Measurements from ENCODE around the gene NTNG2. TPM values are rescaled to one million over a fixed set of nuclear protein-coding genes. Genes with fewer than 3 reads are reported as not detected.

Gene NTNG2
- total RNA-seq, 2 experiments from 2014 or later: 1.8 to 2.0 TPM

- Mint-ChIP-seq H3K4me1 (no peaks in the 10 kb centered on the region), H3K36me3 (ENCODE audit: low read depth) (no peaks in the 10 kb centered on the region), H3K9me3 (ENCODE audit: low read depth) (no peaks in the 10 kb centered on the region), H3K27me3 (peaks cover 16% of the 10 kb centered on the region), H3K27ac (no peak overlapping the region), H3K4me3 (no peak overlapping the region)
- DNase-seq: no peak
- no peak for ATAC-seq
- ChIA-PET POLR2A (no interaction called here), CTCF (interaction anchor here (0.6 to 5.9 kb wide), 3 partner anchors 63 to 971 kb away, joined by 3 to 76 read pairs (median 11); no protein-coding TSS in a partner anchor)
- intact Hi-C loops (cut with DNase I, micrococcal nuclease): no loop called here
These were observed 10.3 kb downstream of the NTNG2 start for GRCh38 chr9:132172185-132172584.

- H3K27ac Mint-ChIP-seq: no peak overlapping the region
- H3K36me3 Mint-ChIP-seq (ENCODE audit: low read depth): no peaks in the 10 kb centered on the region
- no peaks in the 10 kb centered on the region for H3K4me1 Mint-ChIP-seq
- ATAC-seq: no peak
- CTCF ChIA-PET: no interaction called here
- H3K9me3 Mint-ChIP-seq (ENCODE audit: low read depth): no peaks in the 10 kb centered on the region
- intact Hi-C loops (cut with DNase I, micrococcal nuclease): no loop called here
- DNase-seq: no peak
- H3K27me3 Mint-ChIP-seq: peaks cover 5% of the 10 kb centered on the region
- POLR2A ChIA-PET: interaction anchor here (0.6 kb wide), 1 partner anchor 109 kb away, joined by 4 read pairs; no protein-coding TSS in a partner anchor
- H3K4me3 Mint-ChIP-seq: no peak overlapping the region
These were observed 13.6 kb downstream of the NTNG2 start for GRCh38 chr9:132175431-132175830.

GRCh38 chr9:132176338-132176737 is 14.5 kb downstream of the NTNG2 start:
- Mint-ChIP-seq H3K27ac (no peak overlapping the region), H3K9me3 (ENCODE audit: low read depth) (no peaks in the 10 kb centered on the region), H3K27me3 (peaks cover 2% of the 10 kb centered on the region), H3K4me3 (no peak overlapping the region), H3K36me3 (ENCODE audit: low read depth) (no peaks in the 10 kb centered on the region), H3K4me1 (no peaks in the 10 kb centered on the region)
- DNase-seq: no peak
- ChIA-PET CTCF (interaction anchor here (0.7 to 1.2 kb wide), 2 partner anchors 10 to 82 kb away, joined by 3 to 4 read pairs; no protein-coding TSS in a partner anchor), POLR2A (no interaction called here)
- ATAC-seq: no peak
- intact Hi-C loops (cut with DNase I, micrococcal nuclease): no loop called here

GRCh38 chr9:132181796-132182313 is 20.0 kb downstream of the NTNG2 start:
- ChIA-PET CTCF (interaction anchor here (0.7 to 1.6 kb wide), 2 partner anchors 12 to 216 kb away, joined by 4 to 6 read pairs; no protein-coding TSS in a partner anchor), POLR2A (no interaction called here)
- H3K36me3 Mint-ChIP-seq (ENCODE audit: low read depth): no peaks in the 10 kb centered on the region
- H3K27me3 Mint-ChIP-seq: peaks cover 5% of the 10 kb centered on the region
- ATAC-seq (no peak), DNase-seq (no peak)
- H3K27ac Mint-ChIP-seq: no peak overlapping the region
- no peak overlapping the region for H3K4me3 Mint-ChIP-seq
- intact Hi-C loops (cut with DNase I, micrococcal nuclease): no loop called here
- no peaks in the 10 kb centered on the region for H3K9me3 Mint-ChIP-seq (ENCODE audit: low read depth)
- H3K4me1 Mint-ChIP-seq: no peaks in the 10 kb centered on the region

- no peaks in the 10 kb centered on the region for H3K9me3 Mint-ChIP-seq (ENCODE audit: low read depth)
- no peaks in the 10 kb centered on the region for H3K36me3 Mint-ChIP-seq (ENCODE audit: low read depth)
- H3K27ac Mint-ChIP-seq: no peak overlapping the region
- DNase-seq (no peak), ATAC-seq (no peak)
- ChIA-PET POLR2A (no interaction called here), CTCF (interaction anchor here (1.6 kb wide), 2 partner anchors 12 to 13 kb away, joined by 6 to 7 read pairs; no protein-coding TSS in a partner anchor)
- H3K4me1 Mint-ChIP-seq: no peaks in the 10 kb centered on the region
- intact Hi-C loops (cut with DNase I, micrococcal nuclease): no loop called here
- H3K4me3 Mint-ChIP-seq: no peak overlapping the region
- H3K27me3 Mint-ChIP-seq: peaks cover 5% of the 10 kb centered on the region
These were observed 20.6 kb downstream of the NTNG2 start for GRCh38 chr9:132182314-132183091.

- H3K36me3 Mint-ChIP-seq (ENCODE audit: low read depth): no peaks in the 10 kb centered on the region
- no peaks in the 10 kb centered on the region for H3K4me1 Mint-ChIP-seq
- DNase-seq (no peak), ATAC-seq (no peak)
- H3K27ac Mint-ChIP-seq: no peak overlapping the region
- H3K27me3 Mint-ChIP-seq: peaks cover 5% of the 10 kb centered on the region
- CTCF ChIA-PET: interaction anchor here (1.6 kb wide), 1 partner anchor 12 kb away, joined by 7 read pairs; no protein-coding TSS in a partner anchor
- POLR2A ChIA-PET: no interaction called here
- H3K4me3 Mint-ChIP-seq: no peak overlapping the region
- intact Hi-C loops (cut with DNase I, micrococcal nuclease): no loop called here
- no peaks in the 10 kb centered on the region for H3K9me3 Mint-ChIP-seq (ENCODE audit: low read depth)
These were observed 21.3 kb downstream of the NTNG2 start for GRCh38 chr9:132183134-132183533.

- POLR2A ChIA-PET: no interaction called here
- DNase-seq: no peak
- Mint-ChIP-seq H3K36me3 (ENCODE audit: low read depth) (no peaks in the 10 kb centered on the region), H3K27me3 (peaks cover 5% of the 10 kb centered on the region), H3K27ac (no peak overlapping the region), H3K4me3 (no peak overlapping the region), H3K9me3 (ENCODE audit: low read depth) (no peaks in the 10 kb centered on the region), H3K4me1 (no peaks in the 10 kb centered on the region)
- intact Hi-C loops (cut with DNase I, micrococcal nuclease): no loop called here
- no peak for ATAC-seq
- CTCF ChIA-PET: interaction anchor here (0.6 to 1.6 kb wide), 2 partner anchors 13 to 16 kb away, joined by 4 to 7 read pairs; no protein-coding TSS in a partner anchor
These were observed 21.9 kb downstream of the NTNG2 start for GRCh38 chr9:132183715-132184114.

- CTCF ChIA-PET: interaction anchor here (0.6 to 1.6 kb wide), 2 partner anchors 13 to 17 kb away, joined by 4 to 7 read pairs; no protein-coding TSS in a partner anchor
- Mint-ChIP-seq H3K27me3 (peaks cover 5% of the 10 kb centered on the region), H3K9me3 (ENCODE audit: low read depth) (no peaks in the 10 kb centered on the region), H3K4me3 (no peak overlapping the region), H3K4me1 (no peaks in the 10 kb centered on the region), H3K27ac (no peak overlapping the region), H3K36me3 (ENCODE audit: low read depth) (no peaks in the 10 kb centered on the region)
- intact Hi-C loops (cut with DNase I, micrococcal nuclease): no loop called here
- POLR2A ChIA-PET: no interaction called here
- DNase-seq: no peak
- ATAC-seq: no peak
These were observed 22.3 kb downstream of the NTNG2 start for GRCh38 chr9:132184124-132184523.

GRCh38 chr9:132185073-132186009 is 23.5 kb downstream of the NTNG2 start:
- CTCF ChIA-PET: interaction anchor here (0.6 to 1.4 kb wide), 6 partner anchors 14 to 1219 kb away, joined by 3 to 7 read pairs (median 3); no protein-coding TSS in a partner anchor
- no peak for ATAC-seq

GRCh38 chr9:132187121-132187620 is 25.3 kb downstream of the NTNG2 start:
- Mint-ChIP-seq H3K36me3 (ENCODE audit: low read depth) (no peaks in the 10 kb centered on the region), H3K4me3 (no peak overlapping the region), H3K9me3 (ENCODE audit: low read depth) (no peaks in the 10 kb centered on the region), H3K4me1 (no peaks in the 10 kb centered on the region), H3K27ac (no peak overlapping the region), H3K27me3 (peaks cover 5% of the 10 kb centered on the region)
- intact Hi-C loops (cut with DNase I, micrococcal nuclease): no loop called here
- DNase-seq: no peak
- ChIA-PET CTCF (interaction anchor here (0.6 kb wide), 2 partner anchors 424 to 1189 kb away, joined by 3 to 5 read pairs; no protein-coding TSS in a partner anchor), POLR2A (no interaction called here)
- ATAC-seq: no peak

More at GRCh38 chr9:132185073-132186009, 23.5 kb downstream of the NTNG2 start:
- H3K4me1 Mint-ChIP-seq: no peaks in the 10 kb centered on the region
- H3K27ac Mint-ChIP-seq: no peak overlapping the region
- no peaks in the 10 kb centered on the region for H3K9me3 Mint-ChIP-seq (ENCODE audit: low read depth)
- no peak overlapping the region for H3K4me3 Mint-ChIP-seq
- peaks cover 5% of the 10 kb centered on the region for H3K27me3 Mint-ChIP-seq
- no peak for DNase-seq
- intact Hi-C loops (cut with DNase I, micrococcal nuclease): no loop called here
- POLR2A ChIA-PET: no interaction called here
- H3K36me3 Mint-ChIP-seq (ENCODE audit: low read depth): no peaks in the 10 kb centered on the region

- CTCF ChIA-PET: interaction anchor here (0.5 to 1.2 kb wide), 3 partner anchors 21 to 67 kb away, joined by 3 read pairs; no protein-coding TSS in a partner anchor
- POLR2A ChIA-PET: no interaction called here
- H3K4me3 Mint-ChIP-seq: no peak overlapping the region
- no peak overlapping the region for H3K27ac Mint-ChIP-seq
- intact Hi-C loops (cut with DNase I, micrococcal nuclease): no loop called here
- DNase-seq (no peak), ATAC-seq (no peak)
- peaks cover 4% of the 10 kb centered on the region for H3K27me3 Mint-ChIP-seq
- no peaks in the 10 kb centered on the region for H3K36me3 Mint-ChIP-seq (ENCODE audit: low read depth)
- H3K9me3 Mint-ChIP-seq (ENCODE audit: low read depth): no peaks in the 10 kb centered on the region
- no peaks in the 10 kb centered on the region for H3K4me1 Mint-ChIP-seq
These were observed 29.1 kb downstream of the NTNG2 start for GRCh38 chr9:132190966-132191365.
